Measurements from ENCODE around the gene DNM3. TPM values are rescaled to one million over a fixed set of nuclear protein-coding genes. Genes with fewer than 3 reads are reported as not detected.

DNM3 gene
- total and polyA plus RNA-seq, 7 donors: 0.60 to 13.3 (median 3.9) TPM

DNA sequence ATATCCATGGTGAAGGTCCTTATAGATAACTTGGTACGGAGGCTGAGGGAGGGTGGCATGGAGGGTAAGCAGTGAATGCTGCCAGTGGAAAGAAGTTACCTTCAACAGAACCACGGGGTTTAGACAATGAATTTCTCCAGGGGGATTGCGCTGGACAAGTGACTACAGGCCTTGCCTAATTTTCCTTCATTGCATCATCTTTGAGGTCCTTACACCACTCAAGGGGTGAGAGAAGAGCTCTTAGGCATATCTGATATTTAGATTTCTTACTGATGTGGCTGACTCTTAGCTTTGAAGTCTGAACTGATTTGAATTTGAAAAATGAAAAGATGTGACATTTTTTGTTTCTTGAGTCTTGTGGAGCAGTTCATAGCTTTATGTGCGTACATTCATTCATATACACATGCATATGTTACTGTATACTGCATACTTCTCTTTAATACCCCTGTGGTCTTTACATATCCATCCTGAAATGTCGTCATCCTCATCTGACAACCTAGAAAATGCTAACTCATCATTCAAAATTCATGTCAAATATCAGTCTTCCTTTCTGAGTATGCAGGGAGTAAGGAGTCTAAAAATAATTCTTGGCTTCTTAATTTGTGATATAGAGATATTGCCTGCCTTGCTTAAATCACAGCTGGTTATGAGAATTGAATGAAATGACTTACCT is 63.6 kb downstream of the DNM3 start:
- no peak for DNase-seq
- intact Hi-C loops (cut with DNase I): no loop called here
- no peak overlapping the region for H3K4me3 ChIP-seq
- no peak overlapping the region for H3K27ac ChIP-seq
- no peaks in the 10 kb centered on the region for H3K9me3 ChIP-seq
- H3K27me3 ChIP-seq: no peaks in the 10 kb centered on the region
- WGBS, 2 donors: 87 to 91% methylated on average over 5 of the region's 5 CpGs
- TF ChIP-seq POLR2A (IDR thresholded peaks at IDR 0.05): no peak
- H3K4me1 ChIP-seq: no peaks in the 10 kb centered on the region
- no peaks in the 10 kb centered on the region for H3K36me3 ChIP-seq

DNA sequence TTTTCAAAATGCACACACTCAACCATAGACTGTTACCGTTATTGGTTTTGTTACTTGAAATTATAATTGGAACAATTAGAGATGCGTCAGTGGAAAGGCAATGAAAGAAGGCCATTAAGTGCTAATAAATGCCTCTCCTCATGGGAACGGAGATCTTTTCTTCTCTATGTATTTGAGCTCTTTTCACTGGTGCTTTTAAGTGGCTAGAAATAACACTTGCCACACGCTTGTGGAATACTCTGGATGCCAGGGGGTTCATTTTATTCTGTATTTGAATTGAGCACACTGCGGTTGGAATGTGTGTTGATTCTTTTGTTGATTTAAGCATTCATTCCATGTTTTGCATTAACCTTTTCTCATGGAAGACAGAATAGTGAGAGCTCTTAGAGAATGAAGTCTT is 68.4 kb downstream of the DNM3 start:
- Histone ChIP-seq H3K36me3 (no peaks in the 10 kb centered on the region), H3K4me1 (peaks cover 0 to 4% (median 0%) of the 10 kb centered on the region in 4 donors), H3K9me3 (no peaks in the 10 kb centered on the region), H3K27ac (no peak overlapping the region), H3K27me3 (no peaks in the 10 kb centered on the region), H3K4me3 (no peak overlapping the region)
- TF ChIP-seq, protein P1, sequence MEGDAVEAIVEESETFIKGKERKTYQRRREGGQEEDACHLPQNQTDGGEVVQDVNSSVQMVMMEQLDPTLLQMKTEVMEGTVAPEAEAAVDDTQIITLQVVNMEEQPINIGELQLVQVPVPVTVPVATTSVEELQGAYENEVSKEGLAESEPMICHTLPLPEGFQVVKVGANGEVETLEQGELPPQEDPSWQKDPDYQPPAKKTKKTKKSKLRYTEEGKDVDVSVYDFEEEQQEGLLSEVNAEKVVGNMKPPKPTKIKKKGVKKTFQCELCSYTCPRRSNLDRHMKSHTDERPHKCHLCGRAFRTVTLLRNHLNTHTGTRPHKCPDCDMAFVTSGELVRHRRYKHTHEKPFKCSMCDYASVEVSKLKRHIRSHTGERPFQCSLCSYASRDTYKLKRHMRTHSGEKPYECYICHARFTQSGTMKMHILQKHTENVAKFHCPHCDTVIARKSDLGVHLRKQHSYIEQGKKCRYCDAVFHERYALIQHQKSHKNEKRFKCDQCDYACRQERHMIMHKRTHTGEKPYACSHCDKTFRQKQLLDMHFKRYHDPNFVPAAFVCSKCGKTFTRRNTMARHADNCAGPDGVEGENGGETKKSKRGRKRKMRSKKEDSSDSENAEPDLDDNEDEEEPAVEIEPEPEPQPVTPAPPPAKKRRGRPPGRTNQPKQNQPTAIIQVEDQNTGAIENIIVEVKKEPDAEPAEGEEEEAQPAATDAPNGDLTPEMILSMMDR (IDR thresholded peaks at IDR 0.05): no peak
- no peak for TF ChIP-seq EP300 (IDR thresholded peaks at IDR 0.05)
- TF ChIP-seq POLR2AphosphoS5 (IDR thresholded peaks at IDR 0.05): no peak
- no peak for TF ChIP-seq POLR2A (IDR thresholded peaks at IDR 0.05)
- WGBS, 2 donors: 85 to 92% methylated on average over 5 of the region's 5 CpGs
- intact Hi-C loops (cut with DNase I): no loop called here
- DNase-seq: no peak

DNA sequence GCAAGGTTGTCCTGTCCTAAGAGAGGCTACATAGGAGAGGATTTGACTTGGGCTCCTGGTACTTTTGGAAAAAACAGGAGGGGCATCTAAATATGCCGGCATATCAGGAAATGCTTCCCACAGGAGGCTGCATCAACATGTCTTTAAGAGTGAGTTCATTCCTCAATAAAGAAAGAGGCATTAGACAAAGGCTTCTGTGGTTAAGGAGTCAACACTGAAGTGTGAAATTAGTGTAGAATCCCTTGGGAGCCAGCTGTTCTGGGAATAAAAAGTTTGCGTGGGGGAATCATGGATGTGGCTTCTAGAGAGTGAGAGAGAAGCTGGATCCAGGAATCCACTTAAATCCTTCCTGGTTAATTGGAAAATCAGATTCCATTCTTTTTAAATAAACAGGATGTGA is 69.5 kb downstream of the DNM3 start:
- Histone ChIP-seq H3K36me3 (no peaks in the 10 kb centered on the region), H3K27me3 (no peaks in the 10 kb centered on the region), H3K4me1 (peaks cover 0 to 4% (median 0%) of the 10 kb centered on the region in 4 donors), H3K4me3 (no peak overlapping the region), H3K9me3 (no peaks in the 10 kb centered on the region), H3K27ac (no peak overlapping the region)
- no peak for DNase-seq
- TF ChIP-seq EP300 (IDR thresholded peaks at IDR 0.05): no peak
- TF ChIP-seq POLR2AphosphoS5 (IDR thresholded peaks at IDR 0.05): no peak
- TF ChIP-seq POLR2A (IDR thresholded peaks at IDR 0.05): no peak
- TF ChIP-seq, protein P1 (IDR thresholded peaks at IDR 0.05): no peak
- intact Hi-C loops (cut with DNase I): no loop called here
- 81 to 93% methylated on average over 2 of the region's 2 CpGs for WGBS, 2 donors

DNA sequence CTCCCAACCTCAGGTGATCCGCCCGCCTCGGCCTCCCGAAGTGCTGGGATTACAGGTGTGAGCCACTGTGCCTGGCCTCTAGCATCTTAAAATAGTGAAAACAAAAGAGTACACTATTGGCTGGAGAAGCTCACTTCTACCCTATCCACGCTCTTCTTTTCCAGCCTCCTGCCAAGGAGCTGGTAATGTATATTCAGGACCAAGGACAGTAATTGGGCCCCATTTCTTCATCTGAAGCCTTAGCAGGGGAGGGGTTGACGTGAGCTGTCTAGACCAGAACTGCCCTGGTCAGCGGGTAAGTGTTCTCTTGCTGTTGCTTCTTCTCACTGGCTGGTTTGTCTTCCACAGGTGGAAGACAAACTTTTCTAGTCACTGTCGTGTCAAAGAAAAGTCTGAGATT is 70.2 kb downstream of the DNM3 start:
- peaks cover 0 to 4% (median 0%) of the 10 kb centered on the region in 4 donors for H3K4me1 ChIP-seq
- H3K36me3 ChIP-seq: no peaks in the 10 kb centered on the region
- DNase-seq: no peak
- 96 to 97% methylated on average over 8 of the region's 8 CpGs for WGBS, 2 donors
- no peaks in the 10 kb centered on the region for H3K9me3 ChIP-seq
- H3K27me3 ChIP-seq: no peaks in the 10 kb centered on the region
- no peak for TF ChIP-seq POLR2AphosphoS5 (IDR thresholded peaks at IDR 0.05)
- TF ChIP-seq POLR2A (IDR thresholded peaks at IDR 0.05): no peak
- no peak for TF ChIP-seq EP300 (IDR thresholded peaks at IDR 0.05)
- TF ChIP-seq, protein P1 (IDR thresholded peaks at IDR 0.05): no peak
- no peak overlapping the region for H3K4me3 ChIP-seq
- no peak overlapping the region for H3K27ac ChIP-seq
- intact Hi-C loops (cut with DNase I): no loop called here

DNA sequence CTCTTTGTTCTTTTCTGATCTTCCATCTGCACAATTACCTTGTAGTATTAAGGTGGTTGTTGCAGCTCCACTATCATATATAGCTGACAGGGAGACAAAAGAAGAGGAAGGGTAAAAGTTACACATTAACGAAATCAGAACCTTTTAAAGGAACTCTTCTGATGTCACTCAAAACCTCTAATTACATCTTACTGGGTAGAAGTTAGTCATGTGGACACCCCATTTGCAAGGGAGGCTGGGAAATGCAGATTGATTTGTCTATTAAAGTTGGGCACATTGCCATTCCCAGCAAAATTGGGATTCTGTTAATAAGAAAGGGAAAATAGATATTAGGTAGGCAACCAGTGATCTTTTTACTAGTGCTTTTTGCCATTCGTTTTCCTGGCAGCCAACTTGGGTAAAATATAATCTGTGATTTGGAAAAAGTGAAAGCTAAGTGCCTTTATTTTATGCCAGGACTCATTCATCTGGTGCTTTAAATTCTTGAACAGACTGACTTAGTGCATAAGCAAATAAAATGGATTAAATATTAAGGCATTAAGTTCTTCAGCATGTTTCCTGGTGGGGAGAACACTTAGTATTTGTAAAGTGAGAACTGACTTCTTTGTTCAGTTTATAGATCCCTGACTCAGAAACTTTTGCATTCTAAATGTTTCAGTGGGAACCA is 71.3 kb downstream of the DNM3 start:
- Histone ChIP-seq H3K4me1 (peaks cover 0 to 4% (median 0%) of the 10 kb centered on the region in 4 donors), H3K4me3 (no peak overlapping the region), H3K27ac (no peak overlapping the region), H3K9me3 (no peaks in the 10 kb centered on the region), H3K36me3 (no peaks in the 10 kb centered on the region), H3K27me3 (no peaks in the 10 kb centered on the region)
- DNase-seq: no peak
- 17 to 57% methylated on average over 2 of the region's 2 CpGs for WGBS, 2 donors
- intact Hi-C loops (cut with DNase I): no loop called here
- TF ChIP-seq POLR2AphosphoS5 (IDR thresholded peaks at IDR 0.05) (no peak), EP300 (IDR thresholded peaks at IDR 0.05) (no peak), POLR2A (IDR thresholded peaks at IDR 0.05) (no peak)
- TF ChIP-seq, protein P1 (IDR thresholded peaks at IDR 0.05): no peak
